Tibial nerve (tissue), 4 donors: ENCODE results near the gene IFNGR2. TPM values are rescaled to one million over a fixed set of nuclear protein-coding genes. Genes with fewer than 3 reads are reported as not detected.
A peak's percentile ranks its signal among the peaks of the same experiment; 100 is the strongest.

Source experiments
- DNase-seq, 2 donors: peaks; one replicate each; pipeline ENCODE4 v3.0.0-alpha.2; 2019; ENCODE audit warnings: low spot score in 2 of 2
- H3K27ac ChIP-seq, 4 donors: fragments of 200-600 bp; sonication (generic) in 3 of 4; one replicate each; pipeline ENCODE4 v1.5.1; 2017 to 2019; ENCODE audit warnings: mild to moderate bottlenecking in 1 of 4
- H3K27me3 ChIP-seq, 2 donors: fragments of 200-600 bp; sonication (generic) in 1 of 2; one replicate each; pipeline versions ENCODE4 v1.5.1 to v1.6.0; 2017 to 2019
- H3K36me3 ChIP-seq, 3 donors: fragments of 200-600 bp; sonication (generic); one replicate each; pipeline ENCODE4 v1.5.1; 2018 to 2019
- H3K4me1 ChIP-seq, 4 donors: fragments of 200-600 bp; sonication (generic) in 3 of 4; one replicate each; pipeline ENCODE4 v1.5.1; 2017 to 2019
- H3K4me3 ChIP-seq, 4 donors: fragments of 200-600 bp; sonication (generic) in 3 of 4; one replicate each; pipeline ENCODE4 v1.5.1; 2017 to 2019; ENCODE audit warnings: mild to moderate bottlenecking in 1 of 4, moderate library complexity in 1 of 4
- H3K9me3 ChIP-seq, 4 donors: fragments of 200-600 bp; sonication (generic) in 3 of 4; one replicate each; pipeline ENCODE4 v1.5.1; 2017 to 2019
- CTCF ChIP-seq, 5 experiments: fragments of 200-600 bp in 3 of 5; fragments of 450-650 bp in 2 of 5; sonication (generic) in 3 of 5; IDR thresholded peaks; one replicate each; pipeline ENCODE4 v1.5.1; 2016 to 2019; ENCODE audit warnings: antibody characterized with exemption in 5 of 5, mild to moderate bottlenecking in 3 of 5, moderate library complexity in 2 of 5
- EP300 ChIP-seq, 2 donors: sonication (generic); formaldehyde crosslinking; IDR thresholded peaks; one replicate each; pipeline ENCODE4 v1.6.1; 2017; ENCODE audit warnings: antibody characterized with exemption in 2 of 2, mild to moderate bottlenecking in 1 of 2
- POLR2A ChIP-seq, 2 donors: fragments of 450-650 bp; IDR thresholded peaks; one replicate each; pipeline ENCODE4 v1.6.1; 2017; ENCODE audit warnings: antibody characterized with exemption in 2 of 2, mild to moderate bottlenecking in 2 of 2, moderate library complexity in 2 of 2
- WGBS, 2 donors: methylation state at CpG; one replicate each; pipeline ENCODE4 v1.1.5; 2018; 5-methylcytosine and 5-hydroxymethylcytosine counted together
- total RNA-seq, 4 donors: library from RNA; depleted of rRNA; stranded (reverse); fragments of >200 nt; gene quantifications; one replicate each; pipeline ENCODE4 v1.1.0, GENCODE V29; 2016

Gene IFNGR2
- total RNA-seq, 4 donors from 2014 or later: 110 to 153 (median 129) TPM

GRCh38 chr21:33395891-33396331, 7.3 kb upstream of the IFNGR2 start:
- 59 to 70% methylated on average over 6 of the region's 6 CpGs for WGBS, 2 donors
- DNase-seq: no peak
- no peaks in the 10 kb centered on the region for H3K27me3 ChIP-seq
- H3K36me3 ChIP-seq: no peaks in the 10 kb centered on the region
- TF ChIP-seq EP300 (IDR thresholded peaks at IDR 0.05): no peak
- no peak for TF ChIP-seq POLR2A (IDR thresholded peaks at IDR 0.05)
- TF ChIP-seq CTCF (IDR thresholded peaks at IDR 0.05): no peak
- H3K4me1 ChIP-seq: peaks cover 0 to 49% (median 14%) of the 10 kb centered on the region in 4 donors
- no peak overlapping the region for H3K4me3 ChIP-seq
- no peaks in the 10 kb centered on the region for H3K9me3 ChIP-seq
- peak overlapping the region in 2 of 4 donors; percentile 6 to 33 for H3K27ac ChIP-seq

- TF ChIP-seq POLR2A (IDR thresholded peaks at IDR 0.05) (no peak), CTCF (IDR thresholded peaks at IDR 0.05) (no peak), EP300 (IDR thresholded peaks at IDR 0.05) (no peak)
- no peaks in the 10 kb centered on the region for H3K9me3 ChIP-seq
- peak overlapping the region in 2 of 4 donors; percentile 37 to 69 for H3K27ac ChIP-seq
- peaks cover 0 to 51% (median 14%) of the 10 kb centered on the region in 4 donors for H3K4me1 ChIP-seq
- no peak overlapping the region for H3K4me3 ChIP-seq
- H3K27me3 ChIP-seq: no peaks in the 10 kb centered on the region
- H3K36me3 ChIP-seq: no peaks in the 10 kb centered on the region
- WGBS, 2 donors: 72% methylated on average over 6 of the region's 6 CpGs
- DNase-seq: no peak
Measured at GRCh38 chr21:33396436-33396835, 6.8 kb upstream of the IFNGR2 start.

GRCh38 chr21:33396951-33397350, 6.3 kb upstream of the IFNGR2 start:
- Histone ChIP-seq H3K36me3 (no peaks in the 10 kb centered on the region), H3K27ac (peak overlapping the region in 2 of 4 donors; percentile 37 to 69), H3K4me3 (no peak overlapping the region), H3K4me1 (peaks cover 0 to 52% (median 16%) of the 10 kb centered on the region in 4 donors), H3K9me3 (no peaks in the 10 kb centered on the region), H3K27me3 (no peaks in the 10 kb centered on the region)
- DNase-seq: no peak
- TF ChIP-seq EP300 (IDR thresholded peaks at IDR 0.05) (peak; percentile 53 to 65), CTCF (IDR thresholded peaks at IDR 0.05) (no peak)
- WGBS, 2 donors: 35 to 44% methylated on average over 5 of the region's 5 CpGs

- peak overlapping the region in 1 of 4 donors; percentile 69 for H3K27ac ChIP-seq
- no peak overlapping the region for H3K4me3 ChIP-seq
- H3K36me3 ChIP-seq: no peaks in the 10 kb centered on the region
- no peaks in the 10 kb centered on the region for H3K27me3 ChIP-seq
- H3K9me3 ChIP-seq: no peaks in the 10 kb centered on the region
- no peak for TF ChIP-seq POLR2A (IDR thresholded peaks at IDR 0.05)
- H3K4me1 ChIP-seq: peaks cover 0 to 52% (median 19%) of the 10 kb centered on the region in 4 donors
- DNase-seq: no peak
- WGBS, 2 donors: 93 to 97% methylated on average over 3 of the region's 3 CpGs
Measured at GRCh38 chr21:33397717-33398116, 5.5 kb upstream of the IFNGR2 start.

GRCh38 chr21:33398361-33398760, 4.9 kb upstream of the IFNGR2 start:
- Histone ChIP-seq H3K27ac (no peak overlapping the region), H3K4me1 (peaks cover 0 to 49% (median 19%) of the 10 kb centered on the region in 4 donors), H3K36me3 (no peaks in the 10 kb centered on the region), H3K9me3 (no peaks in the 10 kb centered on the region), H3K27me3 (no peaks in the 10 kb centered on the region), H3K4me3 (no peak overlapping the region)
- no peak for TF ChIP-seq POLR2A (IDR thresholded peaks at IDR 0.05)
- no peak for TF ChIP-seq CTCF (IDR thresholded peaks at IDR 0.05)
- no peak for TF ChIP-seq EP300 (IDR thresholded peaks at IDR 0.05)
- 87 to 93% methylated on average over 5 of the region's 5 CpGs for WGBS, 2 donors
- DNase-seq: no peak

- WGBS, 2 donors: 80 to 82% methylated on average over 6 of the region's 6 CpGs
Measured at GRCh38 chr21:33401630-33401992, 1.6 kb upstream of the IFNGR2 start.

More at GRCh38 chr21:33401630-33401992, 1.6 kb upstream of the IFNGR2 start:
- no peak for TF ChIP-seq EP300 (IDR thresholded peaks at IDR 0.05)
- TF ChIP-seq POLR2A (IDR thresholded peaks at IDR 0.05): no peak
- no peak for TF ChIP-seq CTCF (IDR thresholded peaks at IDR 0.05)
- peaks cover 0 to 53% (median 24%) of the 10 kb centered on the region in 4 donors for H3K4me1 ChIP-seq
- no peak for DNase-seq
- no peaks in the 10 kb centered on the region for H3K27me3 ChIP-seq
- H3K27ac ChIP-seq: peak overlapping the region in 2 of 4 donors; percentile 99 to 100
- H3K9me3 ChIP-seq: no peaks in the 10 kb centered on the region
- no peaks in the 10 kb centered on the region for H3K36me3 ChIP-seq
- H3K4me3 ChIP-seq: no peak overlapping the region
